ENCODE data around the gene LPAR5.
"Not testable (repeated sequence)": the region's sequence is repeated elsewhere in the genome, so short reads cannot be mapped to it uniquely, and the experiment has no call there.

Gene LPAR5

DNA sequence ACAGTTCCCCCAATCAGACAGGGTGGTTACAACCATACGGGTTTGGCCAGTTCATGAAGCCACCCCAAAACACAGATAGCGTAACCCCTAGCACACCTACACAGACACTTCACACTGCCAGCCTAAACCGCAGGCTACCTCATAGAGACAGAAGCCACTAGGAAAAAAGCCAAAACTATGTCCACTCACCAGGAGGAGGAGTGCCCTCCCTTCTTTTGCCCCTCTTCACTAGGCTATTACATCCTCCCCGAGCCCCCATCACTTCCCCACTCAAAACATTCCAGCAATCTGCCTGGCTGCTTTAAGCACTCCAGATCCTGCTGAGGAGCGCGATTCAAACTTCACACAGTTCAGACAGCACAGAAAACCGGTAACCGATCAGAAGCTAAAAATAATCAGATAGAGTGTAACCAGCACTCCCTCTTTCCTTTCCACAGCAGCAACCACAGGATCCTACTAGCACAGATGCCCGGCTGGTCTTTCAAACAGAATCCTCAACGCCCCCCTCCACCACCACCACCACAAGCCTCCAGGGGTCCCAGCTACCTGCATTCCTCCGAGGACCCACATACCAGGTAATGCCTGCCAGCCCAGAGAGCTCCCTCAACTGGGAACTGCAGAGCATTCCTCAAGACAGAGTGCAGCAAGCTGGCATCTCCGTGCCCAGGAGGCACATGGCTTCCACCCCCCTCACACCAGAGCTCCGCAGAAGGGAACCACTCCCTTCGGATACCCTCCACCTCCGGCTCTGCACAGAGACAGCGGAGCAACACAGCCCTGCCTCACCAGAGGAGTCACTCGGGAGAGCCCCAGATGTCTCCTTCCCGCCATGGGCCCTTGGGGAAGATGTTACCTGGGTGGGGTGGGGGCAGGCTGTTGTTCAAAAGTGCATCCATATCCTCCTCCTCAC lies 30.1 kb downstream of the LPAR5 start:
- DNase-seq = peak; percentile 30

DNA sequence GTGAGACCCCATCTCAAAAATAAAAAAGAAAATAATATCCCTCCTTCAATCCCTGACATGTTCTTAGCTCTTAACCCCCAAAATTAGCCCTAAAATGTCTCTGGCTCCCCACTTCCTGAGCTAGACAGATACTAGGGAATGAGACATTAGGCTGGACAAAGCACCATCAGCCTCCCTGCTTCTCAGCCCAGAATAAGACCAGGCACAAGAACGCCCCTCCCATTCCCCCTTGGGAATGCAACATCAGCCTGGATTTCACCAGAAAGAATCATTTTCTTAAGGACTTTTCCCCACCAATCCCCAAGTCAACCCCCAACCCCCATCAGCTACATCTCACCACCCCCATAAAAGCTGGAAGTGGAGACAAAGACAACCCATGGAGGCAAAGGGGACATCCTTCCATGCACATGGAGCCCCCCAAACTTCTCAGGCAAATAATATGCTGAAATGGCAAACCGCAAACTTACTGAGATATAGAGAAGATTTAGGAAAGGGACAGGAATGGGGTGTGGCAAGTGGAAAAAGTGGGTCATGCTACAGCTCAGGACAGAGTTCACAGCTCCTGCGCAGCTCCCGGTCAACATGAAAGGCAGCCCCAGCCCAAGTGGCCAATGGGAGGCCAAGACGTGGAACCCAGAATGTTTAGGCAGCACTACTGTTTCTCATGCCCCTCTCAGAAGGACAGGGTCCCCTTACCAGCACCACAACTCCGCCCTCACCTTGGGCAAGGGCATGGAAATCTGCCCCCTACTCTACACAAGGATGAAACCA lies 31.3 kb downstream of the LPAR5 start:
- DNase-seq = peak; percentile 76

DNA sequence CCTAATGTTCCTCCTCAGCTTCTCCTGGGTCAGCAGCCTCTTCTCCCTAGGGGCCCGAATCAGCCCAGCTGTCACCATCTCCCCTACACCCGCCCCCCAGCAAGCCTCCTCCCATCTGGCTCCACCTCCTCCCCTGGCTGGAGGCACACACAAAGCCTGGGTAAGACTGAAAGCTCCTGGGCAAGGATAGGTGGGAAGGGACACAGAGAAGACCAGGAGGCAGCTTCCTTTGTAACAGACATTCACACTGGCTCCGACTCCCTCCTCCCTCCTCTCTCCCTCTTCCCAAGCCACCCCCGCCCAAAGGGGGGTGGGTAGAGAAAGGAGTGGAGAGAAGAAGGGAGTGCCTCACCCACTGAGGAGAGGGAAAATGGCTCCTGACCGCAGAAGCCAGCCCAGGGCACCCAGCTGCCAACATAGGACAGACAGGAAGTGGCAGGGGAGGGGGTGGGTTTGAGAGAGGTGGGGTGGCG lies 32.6 kb downstream of the LPAR5 start:
- DNase-seq = peak; percentile 53

DNA sequence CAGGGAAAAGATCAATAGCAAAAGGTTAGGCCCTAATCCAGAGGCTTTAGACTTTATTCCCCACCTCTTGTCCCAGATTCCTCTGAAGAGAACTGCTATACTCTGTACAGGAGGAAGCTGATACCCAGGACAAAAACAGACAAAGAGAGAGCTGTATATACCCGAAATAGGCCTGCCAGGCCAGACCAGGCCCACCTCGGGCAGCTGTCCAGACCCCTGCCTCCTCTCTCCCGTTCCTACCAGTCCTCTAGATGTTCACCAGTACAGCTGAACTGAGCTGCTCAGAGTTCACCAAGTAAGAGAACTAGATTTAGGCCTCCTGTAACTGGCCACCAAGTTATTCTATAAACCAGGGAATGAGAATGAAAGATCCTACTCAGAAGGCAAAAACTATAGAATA lies 33.2 kb downstream of the LPAR5 start:
- no peak for DNase-seq

DNA sequence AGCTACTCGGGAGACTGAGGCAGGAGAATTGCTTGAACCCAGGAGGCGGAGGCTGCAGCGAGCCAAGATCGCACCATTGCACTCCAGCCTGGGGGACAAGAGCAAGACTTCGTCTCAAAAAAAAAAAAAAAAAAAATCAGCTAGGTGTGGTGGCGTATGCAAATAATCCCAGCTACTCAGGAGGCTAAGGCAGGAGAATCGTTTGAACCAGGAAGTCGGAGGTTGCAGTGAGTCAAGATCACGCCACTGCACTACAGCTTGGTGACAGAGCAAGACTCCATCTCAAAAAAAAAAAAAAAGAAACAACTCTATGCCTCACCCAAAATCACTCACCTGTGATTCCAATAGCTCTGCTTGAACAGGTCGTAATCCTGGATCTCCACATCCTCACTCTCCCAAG lies 40.1 kb downstream of the LPAR5 start:
- DNase-seq = not testable (repeated sequence)

DNA sequence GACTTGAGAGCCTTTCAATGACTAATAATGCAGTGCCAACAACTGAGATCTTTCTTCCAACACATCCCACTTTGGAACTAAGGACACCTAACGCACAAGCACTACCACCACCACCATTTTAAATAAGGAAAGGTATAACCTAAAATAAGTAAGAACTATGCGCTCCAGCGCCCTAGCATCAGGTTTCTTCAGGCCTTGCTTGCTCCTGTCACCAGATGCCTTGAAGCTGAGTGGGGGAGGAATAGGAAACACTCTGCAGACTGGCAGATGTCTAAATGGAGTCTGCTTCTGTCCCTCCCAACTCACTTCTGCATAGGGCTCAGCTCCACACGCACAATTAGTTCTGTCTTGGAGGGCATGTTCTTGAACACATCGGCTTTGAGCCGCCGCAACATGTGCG lies 43.7 kb downstream of the LPAR5 start:
- no peak for DNase-seq

DNA sequence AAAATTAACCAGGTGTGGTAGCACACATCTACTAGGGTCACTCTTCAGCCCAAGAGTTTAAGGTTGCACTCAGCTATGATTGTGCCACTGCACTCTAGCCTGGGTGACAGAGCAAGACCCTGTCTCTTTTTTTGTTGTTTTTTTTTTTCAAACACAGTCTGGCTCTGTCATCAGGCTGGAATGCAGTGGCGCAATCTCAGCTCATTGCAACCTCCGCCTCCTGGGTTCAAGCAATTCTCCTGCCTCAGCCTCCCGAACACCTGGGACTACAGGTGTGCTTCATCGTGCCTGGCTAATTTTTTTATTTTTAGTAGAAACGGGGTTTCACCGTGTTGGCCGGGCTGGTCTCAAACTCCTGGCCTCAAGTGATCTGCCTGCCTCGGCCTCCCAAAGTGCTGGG lies 49.2 kb downstream of the LPAR5 start:
- not testable (repeated sequence) for DNase-seq

DNA sequence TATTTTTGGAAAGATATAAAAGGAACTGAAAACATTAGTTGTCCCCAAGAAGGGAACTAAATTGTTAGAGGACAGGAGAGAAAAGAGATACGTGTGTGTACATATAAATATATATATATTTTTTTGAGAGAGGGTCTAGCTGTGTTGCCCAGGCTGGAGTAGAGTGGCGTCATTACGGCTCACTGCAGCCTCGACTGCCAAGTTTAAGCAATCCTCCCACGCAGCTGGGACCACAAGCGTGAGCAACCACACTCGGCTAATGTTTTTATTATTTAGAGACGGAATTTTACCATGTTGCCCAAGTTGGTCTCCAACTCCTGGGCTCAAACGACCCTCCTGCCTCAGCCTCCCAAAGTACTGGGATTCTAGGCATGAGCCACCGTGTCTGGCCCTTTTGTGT lies 51.5 kb downstream of the LPAR5 start:
- DNase-seq = no peak

DNA sequence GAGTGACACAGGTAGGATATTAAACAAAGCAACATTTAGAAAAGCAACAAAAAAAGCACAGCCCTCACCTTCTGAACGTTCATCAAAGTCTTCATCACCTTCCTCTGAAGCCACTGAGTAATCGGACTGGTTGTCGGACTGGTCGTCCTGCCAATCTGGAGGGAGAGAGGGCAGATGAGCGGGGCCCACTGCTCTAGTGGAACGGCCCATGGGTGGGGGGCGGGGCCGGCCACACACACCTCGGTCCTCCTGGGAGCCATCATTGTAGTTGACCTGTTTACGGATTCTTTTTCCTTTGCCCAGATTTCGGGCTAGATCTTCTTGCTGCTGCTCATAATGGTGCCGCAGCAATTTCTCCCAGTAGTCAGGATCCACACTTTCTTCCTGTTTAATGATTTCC lies 52.8 kb downstream of the LPAR5 start:
- no peak for DNase-seq

DNA sequence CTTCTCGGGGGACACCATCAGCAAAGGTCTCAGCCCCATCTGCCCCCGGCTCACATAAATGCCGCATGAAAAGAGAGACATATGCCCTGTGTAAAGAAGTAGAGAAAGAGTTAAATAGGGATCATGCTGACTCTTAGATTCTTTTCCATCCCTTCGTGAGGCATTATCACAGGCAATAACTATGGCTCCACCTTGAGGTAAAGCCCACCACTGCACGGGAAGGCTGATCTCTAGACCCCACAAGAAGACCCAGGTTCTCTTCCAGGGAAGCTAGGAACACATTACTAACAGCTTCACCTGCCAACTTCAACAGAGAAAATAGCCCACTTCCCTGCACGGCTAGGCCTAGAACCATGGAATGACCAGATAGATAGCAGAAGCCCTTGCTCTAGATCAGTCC lies 53.6 kb downstream of the LPAR5 start:
- no peak for DNase-seq

DNA sequence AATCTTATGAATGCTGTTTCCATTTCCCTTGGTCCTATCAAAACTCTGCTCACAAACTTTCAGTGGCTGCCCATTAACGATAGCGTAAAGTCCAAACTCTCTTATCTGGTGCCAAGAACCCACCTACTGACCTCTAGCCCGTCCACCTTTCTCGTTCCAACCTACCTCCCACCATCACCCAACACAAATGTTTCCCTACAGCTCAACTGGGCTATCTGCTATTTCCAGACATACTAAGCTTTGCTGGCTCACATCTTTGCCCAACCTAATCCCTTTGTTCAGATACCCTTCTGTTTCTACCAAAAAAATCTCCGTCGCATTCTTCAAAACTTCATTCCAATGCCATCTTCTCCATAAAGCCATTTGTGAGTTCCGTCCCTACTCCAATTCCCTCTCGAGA lies 60.1 kb downstream of the LPAR5 start:
- no peak for DNase-seq

DNA sequence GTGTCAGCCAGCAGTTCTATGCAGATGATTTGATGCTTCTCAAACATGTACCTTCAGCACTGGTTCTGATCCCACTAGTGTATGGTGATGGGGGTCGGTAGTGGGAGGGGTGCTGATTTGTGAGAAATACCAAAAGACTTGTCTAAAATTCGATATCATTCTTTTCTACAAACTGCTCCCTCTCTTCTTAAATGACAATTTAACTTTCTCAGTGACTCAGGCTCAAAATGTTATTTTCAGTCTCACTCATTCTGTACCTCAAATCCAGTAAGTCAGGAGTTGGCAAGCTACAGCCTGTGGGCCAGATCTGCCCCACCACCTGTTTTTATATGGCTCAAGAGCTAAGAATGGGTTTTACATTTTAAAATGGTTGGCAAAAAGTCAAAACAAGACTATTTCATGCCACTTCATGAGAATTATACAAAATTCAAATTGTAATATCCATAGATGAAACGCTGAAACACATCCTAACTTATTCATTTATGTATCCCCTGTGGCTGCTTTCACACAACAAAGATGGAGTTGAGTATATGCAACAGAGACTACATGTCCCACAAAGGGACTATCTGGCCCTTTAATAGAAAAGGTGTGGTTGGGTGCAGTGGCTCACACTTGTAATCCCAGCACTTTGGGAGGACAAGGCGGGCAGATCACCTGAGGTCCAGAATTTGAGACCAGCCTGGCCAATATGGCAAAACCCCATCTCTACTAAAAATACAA lies 61.0 kb downstream of the LPAR5 start:
- DNase-seq = no peak

DNA sequence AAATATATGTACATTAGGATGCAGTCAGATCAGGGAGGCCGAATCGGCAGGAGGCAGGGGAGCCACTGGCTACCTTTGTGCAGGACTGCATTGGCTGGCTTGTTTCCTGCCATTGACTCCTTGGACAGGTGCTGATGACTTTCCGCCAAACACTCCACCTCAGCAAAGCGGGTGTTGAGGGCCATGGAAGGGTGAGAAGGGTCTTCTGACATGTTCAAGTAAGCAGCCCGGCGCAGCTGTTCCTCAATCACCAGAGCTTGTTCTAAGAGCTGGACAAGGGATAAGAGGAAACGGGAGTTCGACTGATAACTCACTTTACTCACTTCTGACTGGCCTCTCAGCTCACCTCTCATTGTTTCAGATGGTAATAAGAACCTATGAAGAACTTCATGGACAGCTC lies 62.8 kb downstream of the LPAR5 start:
- no peak for DNase-seq

DNA sequence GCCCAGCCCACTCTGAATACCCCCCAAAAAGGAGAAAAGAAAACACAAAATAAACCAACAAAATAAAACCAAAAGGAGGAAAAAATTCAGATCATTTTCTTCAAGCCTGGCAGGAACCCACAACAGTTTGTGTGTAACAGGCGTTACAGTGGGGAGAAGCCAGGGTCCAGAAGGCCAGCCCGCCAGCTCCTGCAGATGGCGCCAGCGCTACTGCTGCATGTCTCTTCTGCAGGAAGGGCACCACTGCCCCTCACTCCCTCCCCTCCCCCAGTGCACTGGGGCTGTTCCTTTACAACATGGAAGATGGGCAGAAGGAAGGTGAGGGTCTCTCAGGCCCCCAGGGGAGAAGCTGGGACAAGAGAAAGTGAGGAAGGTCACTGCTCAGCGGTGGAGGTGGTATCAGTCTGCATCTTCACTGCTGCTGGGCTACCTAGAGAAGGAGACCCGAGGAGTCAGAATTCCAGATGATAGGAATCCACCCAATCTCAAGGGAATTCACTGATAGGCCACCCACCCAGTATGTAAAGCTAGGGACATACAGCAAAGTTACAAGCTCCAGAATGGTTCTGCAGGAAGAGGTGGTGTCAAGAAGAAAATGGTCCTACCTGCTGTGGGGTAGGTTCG lies 65.4 kb downstream of the LPAR5 start:
- peak; percentile 25 for DNase-seq

DNA sequence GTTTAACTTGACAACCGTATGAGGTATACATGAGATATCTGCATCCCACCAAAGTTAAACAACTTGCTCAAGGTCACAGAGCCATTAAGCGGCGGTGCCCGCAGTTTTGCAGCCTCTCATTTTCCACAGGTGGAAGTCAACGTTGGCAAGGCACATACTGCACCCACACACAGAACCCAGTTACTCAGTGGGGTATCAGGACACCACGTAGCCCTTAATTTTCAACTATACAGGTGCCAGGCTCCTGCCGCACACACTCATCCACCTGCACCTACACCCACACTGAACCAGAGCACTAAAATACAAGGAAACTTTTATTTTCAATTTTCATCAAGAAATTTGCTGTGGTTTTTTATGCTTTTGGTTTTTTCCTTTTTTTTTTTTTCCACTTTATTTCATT lies 66.0 kb downstream of the LPAR5 start:
- DNase-seq = no peak

DNA sequence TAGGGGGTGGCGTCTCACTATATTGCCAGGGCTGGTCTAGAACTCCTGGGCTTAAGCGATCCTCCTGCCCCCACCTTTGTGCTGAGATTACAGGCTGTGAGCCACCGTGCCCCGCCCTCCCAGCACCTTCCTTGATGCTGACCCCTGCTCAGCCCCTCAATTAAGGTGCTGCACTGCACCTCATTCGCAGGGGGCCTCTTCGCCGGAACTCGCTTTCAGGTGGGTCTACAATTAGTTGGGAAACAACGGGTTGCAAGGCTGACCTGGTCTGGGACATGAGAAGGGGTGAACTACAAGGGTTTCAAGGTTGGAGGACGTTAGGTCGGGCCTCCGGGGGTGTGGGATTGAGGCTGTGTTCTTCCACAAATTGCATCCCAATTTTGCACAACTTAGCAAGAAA lies 66.4 kb downstream of the LPAR5 start:
- DNase-seq = no peak

Data from fibroblast of upper back skin (primary cell).